ENCODE data around the gene DDX25.

Gene DDX25

GRCh38 chr11:125959931-125960330 lies 55.6 kb downstream of the DDX25 start:
- no peak overlapping the region for H3K4me3 ChIP-seq (ENCODE audit: low read depth, low read length)
- TF ChIP-seq, protein P1, sequence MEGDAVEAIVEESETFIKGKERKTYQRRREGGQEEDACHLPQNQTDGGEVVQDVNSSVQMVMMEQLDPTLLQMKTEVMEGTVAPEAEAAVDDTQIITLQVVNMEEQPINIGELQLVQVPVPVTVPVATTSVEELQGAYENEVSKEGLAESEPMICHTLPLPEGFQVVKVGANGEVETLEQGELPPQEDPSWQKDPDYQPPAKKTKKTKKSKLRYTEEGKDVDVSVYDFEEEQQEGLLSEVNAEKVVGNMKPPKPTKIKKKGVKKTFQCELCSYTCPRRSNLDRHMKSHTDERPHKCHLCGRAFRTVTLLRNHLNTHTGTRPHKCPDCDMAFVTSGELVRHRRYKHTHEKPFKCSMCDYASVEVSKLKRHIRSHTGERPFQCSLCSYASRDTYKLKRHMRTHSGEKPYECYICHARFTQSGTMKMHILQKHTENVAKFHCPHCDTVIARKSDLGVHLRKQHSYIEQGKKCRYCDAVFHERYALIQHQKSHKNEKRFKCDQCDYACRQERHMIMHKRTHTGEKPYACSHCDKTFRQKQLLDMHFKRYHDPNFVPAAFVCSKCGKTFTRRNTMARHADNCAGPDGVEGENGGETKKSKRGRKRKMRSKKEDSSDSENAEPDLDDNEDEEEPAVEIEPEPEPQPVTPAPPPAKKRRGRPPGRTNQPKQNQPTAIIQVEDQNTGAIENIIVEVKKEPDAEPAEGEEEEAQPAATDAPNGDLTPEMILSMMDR (IDR thresholded peaks at IDR 0.05; ENCODE audit: low read depth, low read length, missing control alignments): no peak

DNA sequence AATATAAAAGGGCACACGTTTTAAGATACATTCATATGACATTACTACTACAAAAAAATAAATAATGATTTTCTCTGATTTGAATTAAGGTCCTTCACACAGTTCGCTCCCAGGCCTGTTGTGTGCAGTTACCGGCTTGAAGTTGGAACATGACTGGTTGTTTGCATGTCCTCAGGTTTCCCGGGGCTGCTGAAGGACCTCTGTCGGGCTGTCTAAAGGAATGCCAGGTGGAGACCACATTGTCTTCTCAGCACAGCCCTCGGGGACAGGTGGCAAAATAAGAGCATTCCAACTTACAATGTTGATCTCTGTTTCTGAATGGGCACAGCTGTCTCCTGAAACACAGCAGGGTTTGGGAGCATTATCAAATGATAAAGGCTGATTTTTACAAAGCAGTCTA lies 56.5 kb downstream of the DDX25 start:
- TF ChIP-seq, protein P1 (IDR thresholded peaks at IDR 0.05; ENCODE audit: low read depth, low read length, missing control alignments): no peak
- DNase-seq (ENCODE audit: low read depth): no peak
- no peak overlapping the region for H3K4me3 ChIP-seq (ENCODE audit: low read depth, low read length)

More at GRCh38 chr11:125959931-125960330, 55.6 kb downstream of the DDX25 start:
- DNase-seq (ENCODE audit: low read depth): no peak

GRCh38 chr11:125967515-125967914 lies 63.2 kb downstream of the DDX25 start:
- DNase-seq (ENCODE audit: low read depth): no peak
- no peak overlapping the region for H3K4me3 ChIP-seq (ENCODE audit: low read depth, low read length)
- TF ChIP-seq, protein P1 (IDR thresholded peaks at IDR 0.05; ENCODE audit: low read depth, low read length, missing control alignments): no peak

DNA sequence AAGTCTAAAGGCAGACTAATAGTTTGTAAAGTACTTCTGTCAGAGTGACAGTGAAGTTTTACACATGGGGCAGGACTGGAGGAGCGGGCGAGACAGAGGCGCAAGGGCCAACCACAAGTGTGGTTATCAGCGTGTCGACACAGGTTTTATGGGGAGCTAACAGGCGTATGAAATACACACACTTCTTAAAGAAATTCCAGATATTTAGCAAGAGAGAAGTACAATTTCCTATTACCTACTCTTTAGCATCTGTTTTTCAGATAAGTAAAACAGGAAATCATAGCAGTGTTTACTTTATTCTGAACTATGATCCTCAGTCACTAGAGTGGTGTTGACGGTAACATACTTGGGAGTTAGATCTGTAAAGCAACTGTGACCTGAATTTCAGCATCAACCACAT lies 64.0 kb downstream of the DDX25 start:
- DNase-seq (ENCODE audit: low read depth): no peak
- TF ChIP-seq, protein P1 (IDR thresholded peaks at IDR 0.05; ENCODE audit: low read depth, low read length, missing control alignments): no peak
- H3K4me3 ChIP-seq (ENCODE audit: low read depth, low read length): no peak overlapping the region

DNA sequence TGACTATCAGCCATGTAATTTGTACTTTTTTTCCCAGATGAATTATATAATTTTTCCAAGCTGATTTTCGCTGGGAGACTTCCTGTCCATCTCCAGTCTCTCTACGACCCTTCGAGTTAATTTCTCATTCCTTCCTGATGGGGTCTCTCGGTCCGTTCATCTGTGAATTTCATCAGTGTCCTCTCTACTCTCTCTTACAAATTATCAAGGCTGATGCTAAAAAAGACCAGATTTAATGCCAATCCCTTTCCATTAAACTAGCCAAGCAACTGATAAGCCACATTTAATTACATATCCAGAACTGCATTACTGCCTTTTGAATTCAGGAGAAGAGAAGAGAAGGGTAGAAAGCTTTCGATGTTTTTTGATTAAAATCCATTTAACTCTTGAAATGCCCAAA lies 67.3 kb downstream of the DDX25 start:
- H3K4me3 ChIP-seq (ENCODE audit: low read depth, low read length): no peak overlapping the region
- TF ChIP-seq, protein P1 (IDR thresholded peaks at IDR 0.05; ENCODE audit: low read depth, low read length, missing control alignments): no peak
- DNase-seq (ENCODE audit: low read depth): no peak

DNA sequence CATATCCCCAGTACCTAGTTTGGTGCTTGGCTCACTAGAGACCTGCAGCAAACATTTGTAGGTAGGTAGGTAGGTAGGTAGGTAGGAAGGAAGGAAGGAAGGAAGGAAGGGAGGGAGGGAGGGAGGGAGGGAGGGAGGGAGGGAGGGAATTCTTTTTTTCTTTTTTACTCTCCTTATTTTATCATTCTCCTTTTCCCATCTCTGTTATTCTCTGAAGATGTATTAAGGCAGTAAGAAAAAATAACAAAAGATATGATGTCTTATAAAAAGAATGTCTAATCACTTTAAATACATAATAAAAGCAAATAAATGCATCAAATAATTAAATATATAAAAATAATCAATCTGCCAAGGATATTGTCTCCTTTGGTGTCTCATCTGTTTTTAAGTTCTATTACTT lies 70.0 kb downstream of the DDX25 start:
- DNase-seq (ENCODE audit: low read depth): no peak
- TF ChIP-seq, protein P1 (IDR thresholded peaks at IDR 0.05; ENCODE audit: low read depth, low read length, missing control alignments): no peak
- no peak overlapping the region for H3K4me3 ChIP-seq (ENCODE audit: low read depth, low read length)

- TF ChIP-seq, protein P1 (IDR thresholded peaks at IDR 0.05; ENCODE audit: low read depth, low read length, missing control alignments): no peak
- H3K4me3 ChIP-seq (ENCODE audit: low read depth, low read length): no peak overlapping the region
- no peak for DNase-seq (ENCODE audit: low read depth)
Observed at GRCh38 chr11:125975634-125976033, 71.3 kb downstream of the DDX25 start.
